ENCODE measurements around the gene DGKG.

The DGKG gene

GRCh38 chr3:186259612-186260383 lies 102.2 kb downstream of the DGKG start:
- no peaks in the 10 kb centered on the region for H3K27me3 ChIP-seq (ENCODE audit: control insufficient read depth, insufficient read depth, low read length)
- no peak overlapping the region for H3K9ac ChIP-seq (ENCODE audit: low read length)
- peaks cover 12% of the 10 kb centered on the region for H3K4me1 ChIP-seq (ENCODE audit: control insufficient read depth, insufficient read depth, low read length)
- no peak overlapping the region for H3K4me3 ChIP-seq (ENCODE audit: low read length)
- no peaks in the 10 kb centered on the region for H3K9me3 ChIP-seq (ENCODE audit: control insufficient read depth, low read length)
- no peaks in the 10 kb centered on the region for H3K36me3 ChIP-seq (ENCODE audit: control insufficient read depth, insufficient read depth, low read length)

GRCh38 chr3:186258968-186259367 lies 103.1 kb downstream of the DGKG start:
- Histone ChIP-seq H3K4me1 (ENCODE audit: control insufficient read depth, insufficient read depth, low read length) (peaks cover 14% of the 10 kb centered on the region), H3K4me3 (ENCODE audit: low read length) (no peak overlapping the region), H3K9ac (ENCODE audit: low read length) (no peak overlapping the region), H3K27me3 (ENCODE audit: control insufficient read depth, insufficient read depth, low read length) (no peaks in the 10 kb centered on the region), H3K36me3 (ENCODE audit: control insufficient read depth, insufficient read depth, low read length) (no peaks in the 10 kb centered on the region), H3K9me3 (ENCODE audit: control insufficient read depth, low read length) (no peaks in the 10 kb centered on the region)

GRCh38 chr3:186257866-186258265 lies 104.2 kb downstream of the DGKG start:
- no peaks in the 10 kb centered on the region for H3K27me3 ChIP-seq (ENCODE audit: control insufficient read depth, insufficient read depth, low read length)
- H3K4me3 ChIP-seq (ENCODE audit: low read length): no peak overlapping the region
- H3K4me1 ChIP-seq (ENCODE audit: control insufficient read depth, insufficient read depth, low read length): peaks cover 14% of the 10 kb centered on the region
- H3K9ac ChIP-seq (ENCODE audit: low read length): no peak overlapping the region
- H3K36me3 ChIP-seq (ENCODE audit: control insufficient read depth, insufficient read depth, low read length): no peaks in the 10 kb centered on the region
- no peaks in the 10 kb centered on the region for H3K9me3 ChIP-seq (ENCODE audit: control insufficient read depth, low read length)

DNA sequence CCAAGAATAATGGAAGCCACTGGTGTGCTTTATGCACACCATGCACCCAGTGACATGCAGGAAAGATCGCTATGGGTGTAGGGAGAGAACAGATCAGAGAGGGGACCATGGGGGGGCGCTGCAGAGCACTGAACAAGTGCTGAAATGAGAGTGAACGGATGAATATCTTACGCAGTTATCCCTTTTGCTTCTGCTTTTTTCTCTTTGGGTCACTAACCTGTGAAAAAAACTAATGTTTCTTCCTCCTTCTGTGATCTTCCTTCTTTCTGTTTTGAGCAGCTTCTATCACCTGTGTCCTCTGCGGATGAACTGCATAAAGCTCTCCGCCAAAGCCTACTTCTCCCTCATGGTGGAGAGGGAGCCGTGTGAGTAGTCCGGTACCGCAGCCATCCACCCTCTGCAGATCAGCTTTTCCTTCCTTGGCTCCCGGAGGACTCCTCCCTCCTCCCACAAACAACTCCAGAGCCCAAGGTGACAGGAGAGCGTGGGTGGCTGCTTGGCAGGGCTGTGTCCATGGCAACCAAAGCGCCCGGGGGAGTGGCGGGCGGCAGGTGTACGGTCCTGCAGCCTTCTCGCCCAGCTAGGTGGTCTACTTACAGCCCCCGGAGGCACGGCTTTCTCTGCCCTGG lies 106.2 kb downstream of the DGKG start:
- H3K9ac ChIP-seq (ENCODE audit: low read length): no peak overlapping the region
- H3K36me3 ChIP-seq (ENCODE audit: control insufficient read depth, insufficient read depth, low read length): no peaks in the 10 kb centered on the region
- no peak overlapping the region for H3K4me3 ChIP-seq (ENCODE audit: low read length)
- no peaks in the 10 kb centered on the region for H3K27me3 ChIP-seq (ENCODE audit: control insufficient read depth, insufficient read depth, low read length)
- H3K9me3 ChIP-seq (ENCODE audit: control insufficient read depth, low read length): no peaks in the 10 kb centered on the region
- H3K4me1 ChIP-seq (ENCODE audit: control insufficient read depth, insufficient read depth, low read length): peaks cover 14% of the 10 kb centered on the region

DNA sequence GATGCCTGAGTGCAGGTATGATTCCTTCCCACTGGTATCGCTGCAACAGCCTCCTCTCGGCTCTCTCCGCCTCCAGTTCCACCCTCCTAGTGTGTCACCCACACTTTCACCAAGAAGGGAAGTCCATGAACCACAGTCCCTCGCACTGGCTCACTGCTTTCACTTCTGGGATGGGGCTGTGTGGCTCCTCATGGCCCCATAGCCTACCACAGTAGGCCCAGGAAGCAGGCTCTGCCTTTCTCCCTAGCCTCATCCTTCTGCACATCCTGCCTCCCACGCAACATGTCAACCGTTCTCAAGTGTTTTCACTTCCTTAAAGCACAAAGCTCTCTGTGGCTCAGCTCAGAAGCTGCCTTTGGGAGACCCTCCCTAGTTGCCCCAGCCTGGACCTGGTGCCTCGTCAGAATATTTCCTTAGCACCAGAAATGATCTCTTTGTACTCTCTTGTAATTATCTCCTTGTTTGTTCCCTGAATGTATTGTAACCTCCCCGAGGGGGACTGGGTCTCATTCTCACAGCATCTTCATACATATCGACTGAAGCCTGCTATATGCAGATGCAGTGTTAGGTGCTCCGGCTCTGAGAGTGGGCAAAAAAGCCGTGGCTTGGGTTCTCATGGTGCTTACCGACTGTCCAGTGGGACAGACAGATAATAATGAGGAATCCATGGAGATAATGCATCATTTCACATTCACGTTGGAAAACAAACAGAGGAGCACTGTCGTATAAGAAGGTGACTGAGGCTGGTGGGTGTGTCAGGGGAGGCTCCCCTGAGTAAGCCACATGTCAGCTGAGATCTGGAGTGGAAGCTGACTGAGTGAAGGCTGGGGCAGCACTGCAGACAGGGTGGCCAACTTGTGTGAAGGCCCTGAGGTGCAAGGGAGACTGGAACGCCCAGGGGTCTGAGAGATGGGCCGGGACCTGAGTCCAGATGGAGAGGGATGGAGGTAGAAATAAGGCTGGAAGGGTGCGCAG lies 107.1 kb downstream of the DGKG start:
- no peaks in the 10 kb centered on the region for H3K36me3 ChIP-seq (ENCODE audit: control insufficient read depth, insufficient read depth, low read length)
- H3K4me3 ChIP-seq (ENCODE audit: low read length): no peak overlapping the region
- H3K9ac ChIP-seq (ENCODE audit: low read length): no peak overlapping the region

GRCh38 chr3:186251948-186252619 lies 110.0 kb downstream of the DGKG start:
- H3K4me1 ChIP-seq (ENCODE audit: control insufficient read depth, insufficient read depth, low read length): peaks cover 14% of the 10 kb centered on the region
- no peaks in the 10 kb centered on the region for H3K9me3 ChIP-seq (ENCODE audit: control insufficient read depth, low read length)
- no peaks in the 10 kb centered on the region for H3K36me3 ChIP-seq (ENCODE audit: control insufficient read depth, insufficient read depth, low read length)
- no peak overlapping the region for H3K4me3 ChIP-seq (ENCODE audit: low read length)
- no peak overlapping the region for H3K9ac ChIP-seq (ENCODE audit: low read length)
- no peaks in the 10 kb centered on the region for H3K27me3 ChIP-seq (ENCODE audit: control insufficient read depth, insufficient read depth, low read length)

More for the DNA sequence above, 107.1 kb downstream of the DGKG start:
- Histone ChIP-seq H3K27me3 (ENCODE audit: control insufficient read depth, insufficient read depth, low read length) (no peaks in the 10 kb centered on the region), H3K4me1 (ENCODE audit: control insufficient read depth, insufficient read depth, low read length) (peaks cover 14% of the 10 kb centered on the region), H3K9me3 (ENCODE audit: control insufficient read depth, low read length) (no peaks in the 10 kb centered on the region)

- Histone ChIP-seq H3K4me1 (ENCODE audit: control insufficient read depth, insufficient read depth, low read length) (no peaks in the 10 kb centered on the region), H3K9ac (ENCODE audit: low read length) (no peak overlapping the region), H3K4me3 (ENCODE audit: low read length) (no peak overlapping the region), H3K27me3 (ENCODE audit: control insufficient read depth, insufficient read depth, low read length) (no peaks in the 10 kb centered on the region), H3K36me3 (ENCODE audit: control insufficient read depth, insufficient read depth, low read length) (no peaks in the 10 kb centered on the region), H3K9me3 (ENCODE audit: control insufficient read depth, low read length) (no peaks in the 10 kb centered on the region)
Measured at GRCh38 chr3:186248850-186249249, 113.2 kb downstream of the DGKG start.

GRCh38 chr3:186247821-186248814 lies 113.9 kb downstream of the DGKG start:
- no peak overlapping the region for H3K9ac ChIP-seq (ENCODE audit: low read length)
- no peaks in the 10 kb centered on the region for H3K36me3 ChIP-seq (ENCODE audit: control insufficient read depth, insufficient read depth, low read length)
- H3K9me3 ChIP-seq (ENCODE audit: control insufficient read depth, low read length): no peaks in the 10 kb centered on the region
- no peak overlapping the region for H3K4me3 ChIP-seq (ENCODE audit: low read length)
- H3K27me3 ChIP-seq (ENCODE audit: control insufficient read depth, insufficient read depth, low read length): no peaks in the 10 kb centered on the region
- H3K4me1 ChIP-seq (ENCODE audit: control insufficient read depth, insufficient read depth, low read length): no peaks in the 10 kb centered on the region

- Histone ChIP-seq H3K4me3 (ENCODE audit: low read length) (no peak overlapping the region), H3K9ac (ENCODE audit: low read length) (no peak overlapping the region), H3K27me3 (ENCODE audit: control insufficient read depth, insufficient read depth, low read length) (no peaks in the 10 kb centered on the region), H3K9me3 (ENCODE audit: control insufficient read depth, low read length) (no peaks in the 10 kb centered on the region), H3K4me1 (ENCODE audit: control insufficient read depth, insufficient read depth, low read length) (peaks cover 9% of the 10 kb centered on the region), H3K36me3 (ENCODE audit: control insufficient read depth, insufficient read depth, low read length) (no peaks in the 10 kb centered on the region)
Measured at GRCh38 chr3:186246941-186247340, 115.1 kb downstream of the DGKG start.

DNA sequence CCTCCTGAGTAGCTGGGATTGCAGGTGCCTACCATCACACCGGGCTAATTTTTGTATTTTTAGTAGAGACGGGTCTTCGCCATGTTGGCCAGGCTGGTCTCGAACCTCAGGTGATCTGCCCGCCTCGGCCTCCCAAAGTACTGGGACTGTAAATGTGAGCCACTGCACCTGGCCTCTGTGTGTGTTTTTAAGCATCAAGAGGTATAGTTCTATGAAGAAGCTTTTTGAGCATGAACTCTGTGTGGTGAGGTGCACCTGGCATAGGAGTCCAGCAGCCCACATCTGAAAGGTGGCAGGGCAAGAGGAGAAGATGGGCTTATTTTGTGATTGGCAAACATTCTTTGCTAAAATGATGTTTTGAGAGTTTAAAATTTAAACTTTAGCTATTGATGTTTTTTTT lies 118.0 kb downstream of the DGKG start:
- Histone ChIP-seq H3K9me3 (ENCODE audit: control insufficient read depth, low read length) (no peaks in the 10 kb centered on the region), H3K4me3 (ENCODE audit: low read length) (no peak overlapping the region), H3K36me3 (ENCODE audit: control insufficient read depth, insufficient read depth, low read length) (no peaks in the 10 kb centered on the region), H3K4me1 (ENCODE audit: control insufficient read depth, insufficient read depth, low read length) (peaks cover 21% of the 10 kb centered on the region), H3K27me3 (ENCODE audit: control insufficient read depth, insufficient read depth, low read length) (no peaks in the 10 kb centered on the region), H3K9ac (ENCODE audit: low read length) (no peak overlapping the region)
